Ovary (tissue), 3 donors: ENCODE measurements around the gene CERK.

Experiments
- EP300 ChIP-seq: sonication (generic); formaldehyde crosslinking; IDR thresholded peaks from one replicate; pipeline ENCODE4 v1.6.1; 2017; ENCODE audit warnings: antibody characterized with exemption
- TF ChIP-seq, protein P1 (sequence below), 3 donors: fragments of 450-650 bp in 2 of 3; fragments of 200-600 bp in 1 of 3; IDR thresholded peaks; one replicate each; pipeline versions ENCODE4 v1.5.1 to v1.8.0; 2016 to 2022; ENCODE audit warnings: antibody characterized with exemption in 3 of 3, mild to moderate bottlenecking in 1 of 3
- donor health status: DM: no; HTN: no; CAD: no.

DNA sequence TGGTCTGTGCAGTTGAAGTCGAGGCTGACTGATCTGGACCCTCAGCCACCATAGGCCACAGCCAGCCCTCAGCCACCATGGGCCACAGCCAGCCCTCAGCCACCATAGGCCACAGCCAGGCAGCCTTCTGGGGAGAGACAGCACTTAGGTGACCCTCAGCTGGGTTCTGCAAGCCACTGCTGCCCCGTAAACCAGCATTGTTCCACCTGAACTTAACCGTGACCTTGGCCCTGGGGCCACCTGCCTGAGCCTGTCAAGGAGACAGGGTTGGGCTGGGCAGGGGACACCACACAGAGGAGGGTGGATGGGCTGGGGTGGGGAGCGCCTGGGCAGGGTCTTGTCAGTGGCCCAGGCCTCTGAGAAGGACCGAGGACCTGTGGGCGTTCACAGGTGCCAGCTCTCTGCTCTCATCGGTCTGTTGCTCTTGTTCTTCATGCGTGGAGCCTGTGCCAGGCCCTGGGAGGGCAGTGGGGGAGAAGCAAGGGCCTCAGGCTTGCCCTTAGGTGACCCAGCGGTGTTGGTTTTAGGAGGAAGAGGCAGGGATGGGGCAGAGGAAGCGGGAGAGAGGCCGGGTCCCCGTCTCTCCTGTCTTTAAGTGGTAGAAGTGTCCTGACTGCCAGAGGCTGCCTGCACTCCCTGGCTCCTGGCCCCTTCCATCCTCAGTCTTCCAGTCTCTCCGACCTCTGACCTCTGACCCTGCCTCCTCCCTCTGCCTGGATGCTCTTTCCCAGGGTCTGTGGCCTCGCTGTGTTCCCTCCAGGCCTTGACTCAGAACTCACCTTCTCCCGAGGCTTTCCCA lies 81.0 kb downstream of the CERK start:
- TF ChIP-seq, protein P1, sequence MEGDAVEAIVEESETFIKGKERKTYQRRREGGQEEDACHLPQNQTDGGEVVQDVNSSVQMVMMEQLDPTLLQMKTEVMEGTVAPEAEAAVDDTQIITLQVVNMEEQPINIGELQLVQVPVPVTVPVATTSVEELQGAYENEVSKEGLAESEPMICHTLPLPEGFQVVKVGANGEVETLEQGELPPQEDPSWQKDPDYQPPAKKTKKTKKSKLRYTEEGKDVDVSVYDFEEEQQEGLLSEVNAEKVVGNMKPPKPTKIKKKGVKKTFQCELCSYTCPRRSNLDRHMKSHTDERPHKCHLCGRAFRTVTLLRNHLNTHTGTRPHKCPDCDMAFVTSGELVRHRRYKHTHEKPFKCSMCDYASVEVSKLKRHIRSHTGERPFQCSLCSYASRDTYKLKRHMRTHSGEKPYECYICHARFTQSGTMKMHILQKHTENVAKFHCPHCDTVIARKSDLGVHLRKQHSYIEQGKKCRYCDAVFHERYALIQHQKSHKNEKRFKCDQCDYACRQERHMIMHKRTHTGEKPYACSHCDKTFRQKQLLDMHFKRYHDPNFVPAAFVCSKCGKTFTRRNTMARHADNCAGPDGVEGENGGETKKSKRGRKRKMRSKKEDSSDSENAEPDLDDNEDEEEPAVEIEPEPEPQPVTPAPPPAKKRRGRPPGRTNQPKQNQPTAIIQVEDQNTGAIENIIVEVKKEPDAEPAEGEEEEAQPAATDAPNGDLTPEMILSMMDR (IDR thresholded peaks at IDR 0.05), result no peak
- TF ChIP-seq EP300, result no peak
